ENCODE results near the gene PKN3. TPM values are rescaled to one million over a fixed set of nuclear protein-coding genes. Genes with fewer than 3 reads are reported as not detected.

Gene PKN3
- total RNA-seq, 4 donors from 2014 or later, result 2.3 to 7.5 (median 4.0) TPM

DNA sequence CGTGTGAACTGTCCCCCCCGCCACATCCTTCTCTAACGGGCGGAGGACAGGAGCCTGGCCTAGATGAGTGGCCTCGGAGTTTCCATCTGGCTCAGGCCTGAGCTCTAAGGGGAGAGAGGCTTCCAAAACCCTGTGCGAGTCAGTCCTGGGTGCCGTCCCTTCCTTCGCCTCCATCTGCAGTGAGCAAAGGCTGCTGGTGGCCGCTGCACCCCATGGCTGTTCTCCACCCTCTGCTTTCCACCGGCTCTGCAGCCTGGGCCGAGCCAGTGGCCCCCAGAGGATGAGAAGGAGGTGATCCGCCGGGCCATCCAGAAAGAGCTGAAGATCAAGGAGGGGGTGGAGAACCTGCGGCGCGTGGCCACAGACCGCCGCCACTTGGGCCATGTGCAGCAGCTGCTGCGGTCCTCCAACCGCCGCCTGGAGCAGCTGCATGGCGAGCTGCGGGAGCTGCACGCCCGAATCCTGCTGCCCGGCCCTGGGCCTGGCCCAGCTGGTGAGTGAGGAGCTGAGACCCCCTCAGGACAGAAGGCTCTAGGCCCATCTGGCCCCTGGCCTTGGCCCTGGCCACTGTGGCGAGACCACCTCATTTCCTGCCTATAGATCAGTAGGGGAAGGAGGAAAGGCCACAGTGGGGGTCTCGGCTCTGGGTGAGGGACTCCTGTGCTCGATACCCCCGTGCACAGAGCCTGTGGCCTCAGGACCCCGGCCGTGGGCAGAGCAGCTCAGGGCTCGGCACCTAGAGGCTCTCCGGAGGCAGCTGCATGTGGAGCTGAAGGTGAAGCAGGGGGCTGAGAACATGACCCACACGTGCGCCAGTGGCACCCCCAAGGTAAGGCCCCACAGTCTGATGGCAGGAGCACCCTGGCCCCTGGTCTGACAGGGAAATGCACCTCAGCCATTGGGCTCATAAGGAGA, 3.0 kb downstream of the PKN3 start:
- TF ChIP-seq, protein P1, sequence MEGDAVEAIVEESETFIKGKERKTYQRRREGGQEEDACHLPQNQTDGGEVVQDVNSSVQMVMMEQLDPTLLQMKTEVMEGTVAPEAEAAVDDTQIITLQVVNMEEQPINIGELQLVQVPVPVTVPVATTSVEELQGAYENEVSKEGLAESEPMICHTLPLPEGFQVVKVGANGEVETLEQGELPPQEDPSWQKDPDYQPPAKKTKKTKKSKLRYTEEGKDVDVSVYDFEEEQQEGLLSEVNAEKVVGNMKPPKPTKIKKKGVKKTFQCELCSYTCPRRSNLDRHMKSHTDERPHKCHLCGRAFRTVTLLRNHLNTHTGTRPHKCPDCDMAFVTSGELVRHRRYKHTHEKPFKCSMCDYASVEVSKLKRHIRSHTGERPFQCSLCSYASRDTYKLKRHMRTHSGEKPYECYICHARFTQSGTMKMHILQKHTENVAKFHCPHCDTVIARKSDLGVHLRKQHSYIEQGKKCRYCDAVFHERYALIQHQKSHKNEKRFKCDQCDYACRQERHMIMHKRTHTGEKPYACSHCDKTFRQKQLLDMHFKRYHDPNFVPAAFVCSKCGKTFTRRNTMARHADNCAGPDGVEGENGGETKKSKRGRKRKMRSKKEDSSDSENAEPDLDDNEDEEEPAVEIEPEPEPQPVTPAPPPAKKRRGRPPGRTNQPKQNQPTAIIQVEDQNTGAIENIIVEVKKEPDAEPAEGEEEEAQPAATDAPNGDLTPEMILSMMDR (IDR thresholded peaks at IDR 0.05), result no peak
- TF ChIP-seq EP300 (IDR thresholded peaks at IDR 0.05), result no peak
- TF ChIP-seq POLR2AphosphoS5 (IDR thresholded peaks at IDR 0.05), result no peak
- no peak for TF ChIP-seq POLR2A (IDR thresholded peaks at IDR 0.05)
- no peaks in the 10 kb centered on the region for H3K36me3 ChIP-seq
- H3K27me3 ChIP-seq, result no peaks in the 10 kb centered on the region
- H3K9me3 ChIP-seq, result no peaks in the 10 kb centered on the region
- H3K4me1 ChIP-seq, result peaks cover 0 to 20% (median 4%) of the 10 kb centered on the region in 3 donors
- no peak overlapping the region for H3K4me3 ChIP-seq
- ATAC-seq, result no peak
- 54 to 70% methylated on average over 5 to 7 of the region's 36 CpGs for WGBS, 2 donors (ENCODE audit: low coverage in 1 of 2)
- peak overlapping the region in 2 of 4 donors; percentile 17 to 83 for H3K27ac ChIP-seq

DNA sequence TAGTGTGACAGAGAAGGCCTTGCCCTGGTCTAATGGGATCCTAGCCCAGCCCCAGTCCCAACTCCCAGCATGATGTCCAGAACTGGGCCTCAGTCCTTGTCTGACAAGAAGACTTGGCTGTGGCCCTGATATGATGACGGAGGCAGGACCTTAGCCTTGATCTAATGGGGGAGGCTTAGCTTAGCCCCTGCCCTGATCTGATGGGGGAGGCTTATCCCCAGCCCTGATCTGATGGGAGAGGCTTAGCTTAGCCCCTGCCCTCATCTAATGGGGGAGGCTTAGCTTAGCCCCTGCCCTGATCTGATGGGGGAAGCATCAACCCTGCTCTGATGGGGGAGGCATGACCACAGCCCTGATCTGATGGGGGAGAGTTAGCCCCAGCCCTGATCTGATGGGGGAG, 3.7 kb downstream of the PKN3 start:
- Histone ChIP-seq H3K9me3 (no peaks in the 10 kb centered on the region), H3K27me3 (no peaks in the 10 kb centered on the region), H3K4me3 (no peak overlapping the region), H3K36me3 (no peaks in the 10 kb centered on the region), H3K4me1 (peaks cover 0 to 20% (median 4%) of the 10 kb centered on the region in 3 donors), H3K27ac (no peak overlapping the region)
- TF ChIP-seq POLR2AphosphoS5 (IDR thresholded peaks at IDR 0.05), result no peak
- no peak for TF ChIP-seq EP300 (IDR thresholded peaks at IDR 0.05)
- 80% methylated on average over 1 of the region's 1 CpG; no CpG with 5 or more reads in 1 of the 2 donors for WGBS, 2 donors (ENCODE audit: low coverage in 1 of 2)
- ATAC-seq, result no peak

DNA sequence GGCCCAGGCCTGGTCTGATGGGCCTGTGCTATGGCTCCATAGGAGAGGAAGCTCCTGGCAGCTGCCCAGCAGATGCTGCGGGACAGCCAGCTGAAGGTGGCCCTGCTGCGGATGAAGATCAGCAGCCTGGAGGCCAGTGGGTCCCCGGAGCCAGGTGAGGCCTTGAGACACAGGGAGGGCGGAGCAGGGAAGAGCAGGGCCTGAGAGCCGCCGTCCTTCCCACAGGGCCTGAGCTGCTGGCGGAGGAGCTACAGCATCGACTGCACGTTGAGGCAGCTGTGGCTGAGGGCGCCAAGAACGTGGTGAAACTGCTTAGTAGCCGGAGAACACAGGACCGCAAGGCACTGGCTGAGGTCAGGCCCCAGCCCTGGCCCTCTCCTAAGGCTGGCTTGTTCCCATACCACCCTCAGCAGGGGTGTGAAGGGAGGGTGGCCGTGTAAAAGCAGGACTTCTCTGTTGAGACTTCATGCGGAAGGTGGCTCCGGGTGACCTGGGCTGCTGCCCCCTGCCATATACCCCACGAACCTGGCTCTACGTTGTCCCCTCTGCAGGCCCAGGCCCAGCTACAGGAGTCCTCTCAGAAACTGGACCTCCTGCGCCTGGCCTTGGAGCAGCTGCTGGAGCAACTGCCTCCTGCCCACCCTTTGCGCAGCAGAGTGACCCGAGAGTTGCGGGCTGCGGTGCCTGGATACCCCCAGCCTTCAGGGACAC, 4.5 kb downstream of the PKN3 start:
- Histone ChIP-seq H3K9me3 (no peaks in the 10 kb centered on the region), H3K4me1 (peaks cover 0 to 19% (median 4%) of the 10 kb centered on the region in 3 donors), H3K27me3 (no peaks in the 10 kb centered on the region), H3K36me3 (no peaks in the 10 kb centered on the region), H3K27ac (no peak overlapping the region), H3K4me3 (no peak overlapping the region)
- TF ChIP-seq POLR2AphosphoS5 (IDR thresholded peaks at IDR 0.05) (no peak), POLR2A (IDR thresholded peaks at IDR 0.05) (no peak), EP300 (IDR thresholded peaks at IDR 0.05) (no peak)
- TF ChIP-seq, protein P1 (IDR thresholded peaks at IDR 0.05), result no peak
- WGBS, 2 donors (ENCODE audit: low coverage in 1 of 2), result 71 to 83% methylated on average over 2 to 8 of the region's 23 CpGs
- ATAC-seq, result no peak

DNA sequence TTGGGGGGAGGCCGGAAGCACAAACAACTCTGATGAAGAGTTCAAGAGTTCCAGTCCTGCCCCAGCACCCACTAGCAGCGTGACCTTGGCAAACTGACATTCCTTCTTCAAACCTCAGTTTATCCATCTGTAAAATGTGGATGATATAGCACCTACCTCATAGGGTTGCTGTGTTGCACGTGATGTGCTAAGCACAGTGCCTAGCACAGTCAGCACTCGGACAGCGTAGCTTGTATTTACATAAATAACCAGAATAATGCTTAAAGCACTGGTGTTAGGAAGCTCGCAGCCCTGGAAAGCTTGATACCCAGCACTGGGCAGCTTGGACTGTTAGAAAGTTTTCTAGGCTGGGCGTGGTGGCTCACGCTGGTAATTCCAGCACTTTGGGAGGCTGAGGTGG, 5.1 kb downstream of the PKN3 start:
- no peak for ATAC-seq
- Histone ChIP-seq H3K27me3 (no peaks in the 10 kb centered on the region), H3K36me3 (no peaks in the 10 kb centered on the region), H3K4me1 (peaks cover 0 to 13% (median 4%) of the 10 kb centered on the region in 3 donors), H3K4me3 (no peak overlapping the region), H3K9me3 (no peaks in the 10 kb centered on the region), H3K27ac (no peak overlapping the region)
- WGBS, 2 donors (ENCODE audit: low coverage in 1 of 2), result 96% methylated on average over 4 to 8 of the region's 8 CpGs
- no peak for TF ChIP-seq POLR2AphosphoS5 (IDR thresholded peaks at IDR 0.05)
- no peak for TF ChIP-seq POLR2A (IDR thresholded peaks at IDR 0.05)
- TF ChIP-seq EP300 (IDR thresholded peaks at IDR 0.05), result no peak
- TF ChIP-seq, protein P1 (IDR thresholded peaks at IDR 0.05), result no peak

All from gastroesophageal sphincter (tissue), 4 donors.